AG09309 (cell line): ENCODE data around the gene AADAC.
"Not testable (repeated sequence)": the region's sequence is repeated elsewhere in the genome, so short reads cannot be mapped to it uniquely, and the experiment has no call there.

Source experiments
- DNase-seq: peaks from one replicate; pipeline ENCODE4 v3.0.0-alpha.2; 2010; ENCODE audit warnings: low read depth
- H3K4me3 ChIP-seq: 2 replicates; pipeline ENCODE4 v1.5.1; 2011; ENCODE audit warnings: mild to moderate bottlenecking, low read depth, low read length, moderate library complexity; ENCODE audit not compliant: control insufficient read depth
- TF ChIP-seq, protein P1 (sequence below): IDR thresholded peaks from 2 replicates; pipeline ENCODE4 v1.5.1; 2011; ENCODE audit warnings: mild to moderate bottlenecking, low read depth, low read length, inconsistent platforms; ENCODE audit not compliant: insufficient read depth, control insufficient read depth; ENCODE audit errors: missing control alignments

AADAC gene

DNA sequence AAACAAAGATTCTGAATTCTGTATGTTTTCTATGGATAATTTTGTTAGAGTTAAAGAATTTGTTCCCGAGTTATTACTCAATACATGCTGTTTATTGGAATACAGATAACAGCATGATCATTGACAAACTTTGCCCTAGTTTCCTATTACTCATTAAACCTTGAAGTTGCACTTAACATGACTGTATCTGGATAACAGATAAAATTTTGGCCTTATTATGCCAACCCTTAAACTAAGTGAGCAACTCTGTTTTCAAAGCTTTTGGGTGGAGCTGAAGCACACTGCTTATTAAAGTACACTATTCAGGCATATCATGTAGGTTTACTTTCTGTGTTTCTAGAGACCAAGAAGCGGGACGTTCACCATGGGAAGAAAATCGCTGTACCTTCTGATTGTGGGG is at the start of gene AADAC:
Gene AADAC (plus strand): TSS at position 318 of the 400 bp plus-strand sequence. CDS start 47 bp downstream, at position 365.
- DNase-seq = no peak
- TF ChIP-seq, protein P1, sequence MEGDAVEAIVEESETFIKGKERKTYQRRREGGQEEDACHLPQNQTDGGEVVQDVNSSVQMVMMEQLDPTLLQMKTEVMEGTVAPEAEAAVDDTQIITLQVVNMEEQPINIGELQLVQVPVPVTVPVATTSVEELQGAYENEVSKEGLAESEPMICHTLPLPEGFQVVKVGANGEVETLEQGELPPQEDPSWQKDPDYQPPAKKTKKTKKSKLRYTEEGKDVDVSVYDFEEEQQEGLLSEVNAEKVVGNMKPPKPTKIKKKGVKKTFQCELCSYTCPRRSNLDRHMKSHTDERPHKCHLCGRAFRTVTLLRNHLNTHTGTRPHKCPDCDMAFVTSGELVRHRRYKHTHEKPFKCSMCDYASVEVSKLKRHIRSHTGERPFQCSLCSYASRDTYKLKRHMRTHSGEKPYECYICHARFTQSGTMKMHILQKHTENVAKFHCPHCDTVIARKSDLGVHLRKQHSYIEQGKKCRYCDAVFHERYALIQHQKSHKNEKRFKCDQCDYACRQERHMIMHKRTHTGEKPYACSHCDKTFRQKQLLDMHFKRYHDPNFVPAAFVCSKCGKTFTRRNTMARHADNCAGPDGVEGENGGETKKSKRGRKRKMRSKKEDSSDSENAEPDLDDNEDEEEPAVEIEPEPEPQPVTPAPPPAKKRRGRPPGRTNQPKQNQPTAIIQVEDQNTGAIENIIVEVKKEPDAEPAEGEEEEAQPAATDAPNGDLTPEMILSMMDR = no peak

DNA sequence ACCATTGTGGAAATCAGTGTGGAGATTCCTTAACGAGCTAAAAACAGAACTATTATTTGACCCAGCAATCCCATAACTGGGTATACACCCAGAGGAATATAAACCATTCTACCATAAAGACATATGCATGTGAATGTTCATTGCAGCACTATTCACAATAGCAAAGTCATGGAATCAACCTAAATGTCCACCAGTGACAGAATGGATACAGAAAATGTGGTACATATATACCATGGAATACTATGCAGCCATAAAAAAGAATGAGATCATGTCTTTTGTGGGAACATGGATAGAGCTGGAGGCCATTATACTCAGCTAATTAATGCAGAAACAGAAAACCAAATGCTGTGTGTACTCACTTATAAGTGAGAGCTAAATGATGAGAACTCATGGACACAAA is 49.2 kb upstream of the AADAC start:
- H3K4me3 ChIP-seq, DNase-seq: not testable (repeated sequence)

More for the DNA sequence above, at the start of gene AADAC:
- no peak within 1 kb of the TSS for H3K4me3 ChIP-seq

DNA sequence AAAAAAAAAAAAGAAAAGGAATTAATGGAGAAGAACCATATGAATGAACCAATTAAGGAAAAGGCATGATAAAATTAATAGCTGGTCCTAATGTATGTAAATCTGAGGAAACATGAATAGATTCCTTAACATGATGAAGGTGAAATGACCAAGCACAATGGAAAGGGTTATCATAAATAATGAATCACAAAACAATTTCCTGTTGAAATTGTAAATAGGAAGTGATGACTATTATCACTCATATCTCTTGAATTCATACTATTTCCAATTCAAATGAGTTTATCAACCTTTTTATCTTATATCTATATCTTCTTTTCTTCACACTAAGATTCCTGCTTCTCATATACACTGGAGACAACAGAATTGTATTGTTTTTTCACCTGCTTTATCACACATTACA is 48.2 kb upstream of the AADAC start:
- no peak for DNase-seq
- H3K4me3 ChIP-seq = no peak overlapping the region
- TF ChIP-seq, protein P1 = no peak

DNA sequence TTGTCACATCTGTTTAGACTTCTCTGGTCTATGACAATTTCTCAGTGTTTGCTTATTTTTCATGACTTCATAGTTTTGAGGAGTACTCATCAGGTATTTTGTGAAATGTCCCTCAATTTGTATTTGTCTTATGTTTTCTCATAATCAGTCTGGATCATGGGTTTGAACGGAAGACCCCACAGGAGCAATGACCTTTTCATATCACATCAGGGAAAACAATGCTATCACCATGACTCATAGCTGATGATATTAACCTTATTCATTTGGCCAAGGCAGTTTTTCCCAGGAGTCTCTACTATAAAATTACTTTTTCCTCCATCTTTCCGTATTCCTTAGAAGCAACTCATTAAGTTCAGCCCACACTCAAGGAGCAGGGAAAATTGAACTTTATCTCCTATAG is 47.5 kb upstream of the AADAC start:
- DNase-seq = no peak
- TF ChIP-seq, protein P1 = no peak

GRCh38 chr3:151768393-151768930 is 45.5 kb upstream of the AADAC start:
- TF ChIP-seq, protein P1 = no peak
- H3K4me3 ChIP-seq = no peak overlapping the region
- DNase-seq = no peak

More for the DNA sequence above, 47.5 kb upstream of the AADAC start:
- H3K4me3 ChIP-seq = no peak overlapping the region

GRCh38 chr3:151769175-151769574 is 44.7 kb upstream of the AADAC start:
- H3K4me3 ChIP-seq = no peak overlapping the region
- TF ChIP-seq, protein P1 = no peak
- DNase-seq = no peak

DNA sequence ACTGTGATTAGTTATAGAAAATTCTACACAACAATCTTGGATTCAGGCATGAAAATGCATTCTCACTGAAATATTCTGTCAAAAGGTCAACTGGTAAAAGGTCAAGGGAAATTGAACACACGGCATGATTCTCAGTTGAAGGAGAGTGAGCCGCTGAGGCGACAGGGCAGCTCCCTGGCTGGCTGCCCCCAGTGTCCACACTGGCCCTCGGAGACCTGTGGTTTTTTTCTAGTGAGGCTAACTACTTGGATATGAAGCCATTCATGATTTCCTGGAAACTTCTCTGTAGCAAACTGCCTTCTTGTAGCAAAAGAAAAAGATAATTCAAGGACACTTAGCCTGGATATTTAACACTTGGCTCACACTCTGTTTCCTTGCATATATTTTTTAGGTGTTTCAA is 43.0 kb upstream of the AADAC start:
- TF ChIP-seq, protein P1 = no peak
- H3K4me3 ChIP-seq = no peak overlapping the region
- no peak for DNase-seq
